Nephron (organoid): ENCODE data around the gene CDHR3.

Experiments used
- H3K27ac Mint-ChIP-seq, 3 experiments: 2 replicates each; pipeline ENCODE4 v1.8.0; 2020; ENCODE audit warnings: mixed read lengths in 3 of 3, mild to moderate bottlenecking in 2 of 3, moderate library complexity in 1 of 3
- H3K27me3 Mint-ChIP-seq: 2 replicates; pipeline ENCODE4 v1.8.0; 2021; ENCODE audit warnings: low read depth, mild to moderate bottlenecking, moderate library complexity, mixed read lengths
- H3K36me3 Mint-ChIP-seq: 2 replicates; pipeline ENCODE4 v1.8.0; 2020; ENCODE audit warnings: low read depth, mixed read lengths
- H3K4me1 Mint-ChIP-seq: 2 replicates; pipeline ENCODE4 v1.8.0; 2020; ENCODE audit warnings: mixed read lengths
- H3K4me3 Mint-ChIP-seq, 3 experiments: 2 replicates each; pipeline ENCODE4 v1.8.0; 2020; ENCODE audit warnings: mild to moderate bottlenecking in 3 of 3, mixed read lengths in 3 of 3, moderate library complexity in 2 of 3
- H3K9me3 Mint-ChIP-seq: 2 replicates; pipeline ENCODE4 v1.8.0; 2020; ENCODE audit warnings: mixed read lengths
- TF ChIP-seq, protein P1 (sequence below), 3 experiments: fragments of 200-600 bp; sonication (generic); IDR thresholded peaks; one replicate each; pipeline ENCODE4 v1.5.0; 2021; ENCODE audit warnings: antibody characterized with exemption in 3 of 3; ENCODE audit not compliant: unreplicated experiment in 3 of 3

Gene CDHR3, protein sequence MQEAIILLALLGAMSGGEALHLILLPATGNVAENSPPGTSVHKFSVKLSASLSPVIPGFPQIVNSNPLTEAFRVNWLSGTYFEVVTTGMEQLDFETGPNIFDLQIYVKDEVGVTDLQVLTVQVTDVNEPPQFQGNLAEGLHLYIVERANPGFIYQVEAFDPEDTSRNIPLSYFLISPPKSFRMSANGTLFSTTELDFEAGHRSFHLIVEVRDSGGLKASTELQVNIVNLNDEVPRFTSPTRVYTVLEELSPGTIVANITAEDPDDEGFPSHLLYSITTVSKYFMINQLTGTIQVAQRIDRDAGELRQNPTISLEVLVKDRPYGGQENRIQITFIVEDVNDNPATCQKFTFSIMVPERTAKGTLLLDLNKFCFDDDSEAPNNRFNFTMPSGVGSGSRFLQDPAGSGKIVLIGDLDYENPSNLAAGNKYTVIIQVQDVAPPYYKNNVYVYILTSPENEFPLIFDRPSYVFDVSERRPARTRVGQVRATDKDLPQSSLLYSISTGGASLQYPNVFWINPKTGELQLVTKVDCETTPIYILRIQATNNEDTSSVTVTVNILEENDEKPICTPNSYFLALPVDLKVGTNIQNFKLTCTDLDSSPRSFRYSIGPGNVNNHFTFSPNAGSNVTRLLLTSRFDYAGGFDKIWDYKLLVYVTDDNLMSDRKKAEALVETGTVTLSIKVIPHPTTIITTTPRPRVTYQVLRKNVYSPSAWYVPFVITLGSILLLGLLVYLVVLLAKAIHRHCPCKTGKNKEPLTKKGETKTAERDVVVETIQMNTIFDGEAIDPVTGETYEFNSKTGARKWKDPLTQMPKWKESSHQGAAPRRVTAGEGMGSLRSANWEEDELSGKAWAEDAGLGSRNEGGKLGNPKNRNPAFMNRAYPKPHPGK

DNA sequence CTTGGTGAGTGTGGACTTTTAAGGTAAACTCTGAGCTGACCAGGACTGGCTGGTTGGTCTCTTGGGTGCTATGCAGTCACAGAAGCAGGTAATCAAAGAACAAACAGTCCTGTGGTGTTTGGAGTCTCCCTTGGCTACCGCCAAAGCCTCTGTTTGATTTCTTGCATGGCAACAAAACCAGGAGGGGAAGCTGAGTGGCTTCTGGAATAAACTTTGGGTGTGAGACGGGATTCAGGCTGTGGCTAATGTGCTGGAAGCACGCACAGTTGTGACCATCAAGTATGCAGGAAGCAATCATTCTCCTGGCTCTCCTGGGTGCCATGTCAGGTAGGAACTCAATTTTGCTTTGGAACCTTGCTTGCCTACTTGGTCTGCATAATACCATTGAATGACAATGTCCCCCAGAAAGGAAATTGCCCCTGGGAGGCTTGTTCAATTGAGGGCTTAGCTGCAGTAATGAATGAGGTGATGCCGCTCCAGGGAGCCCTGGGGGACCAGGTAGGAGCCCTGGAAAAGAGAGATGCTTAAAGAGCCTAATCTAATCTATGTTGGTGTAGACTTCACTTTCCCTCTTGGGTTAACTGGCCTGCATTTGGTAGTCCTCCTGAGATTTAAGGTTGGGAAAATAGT is at the start of gene CDHR3:
Gene CDHR3 (plus strand): TSS at position 227 of the 630 bp plus-strand sequence. CDS start 55 bp downstream, at position 282.
- Mint-ChIP-seq H3K27ac (no peak within 1 kb of the TSS), H3K9me3 (no peaks in the 10 kb centered on the region), H3K36me3 (no peaks in the 10 kb centered on the region), H3K27me3 (no peaks in the 10 kb centered on the region), H3K4me1 (no peaks in the 10 kb centered on the region), H3K4me3 (no peak within 1 kb of the TSS)
- TF ChIP-seq, protein P1, sequence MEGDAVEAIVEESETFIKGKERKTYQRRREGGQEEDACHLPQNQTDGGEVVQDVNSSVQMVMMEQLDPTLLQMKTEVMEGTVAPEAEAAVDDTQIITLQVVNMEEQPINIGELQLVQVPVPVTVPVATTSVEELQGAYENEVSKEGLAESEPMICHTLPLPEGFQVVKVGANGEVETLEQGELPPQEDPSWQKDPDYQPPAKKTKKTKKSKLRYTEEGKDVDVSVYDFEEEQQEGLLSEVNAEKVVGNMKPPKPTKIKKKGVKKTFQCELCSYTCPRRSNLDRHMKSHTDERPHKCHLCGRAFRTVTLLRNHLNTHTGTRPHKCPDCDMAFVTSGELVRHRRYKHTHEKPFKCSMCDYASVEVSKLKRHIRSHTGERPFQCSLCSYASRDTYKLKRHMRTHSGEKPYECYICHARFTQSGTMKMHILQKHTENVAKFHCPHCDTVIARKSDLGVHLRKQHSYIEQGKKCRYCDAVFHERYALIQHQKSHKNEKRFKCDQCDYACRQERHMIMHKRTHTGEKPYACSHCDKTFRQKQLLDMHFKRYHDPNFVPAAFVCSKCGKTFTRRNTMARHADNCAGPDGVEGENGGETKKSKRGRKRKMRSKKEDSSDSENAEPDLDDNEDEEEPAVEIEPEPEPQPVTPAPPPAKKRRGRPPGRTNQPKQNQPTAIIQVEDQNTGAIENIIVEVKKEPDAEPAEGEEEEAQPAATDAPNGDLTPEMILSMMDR (IDR thresholded peaks at IDR 0.05; ENCODE audit: unreplicated experiment in 3 of 3): no peak

DNA sequence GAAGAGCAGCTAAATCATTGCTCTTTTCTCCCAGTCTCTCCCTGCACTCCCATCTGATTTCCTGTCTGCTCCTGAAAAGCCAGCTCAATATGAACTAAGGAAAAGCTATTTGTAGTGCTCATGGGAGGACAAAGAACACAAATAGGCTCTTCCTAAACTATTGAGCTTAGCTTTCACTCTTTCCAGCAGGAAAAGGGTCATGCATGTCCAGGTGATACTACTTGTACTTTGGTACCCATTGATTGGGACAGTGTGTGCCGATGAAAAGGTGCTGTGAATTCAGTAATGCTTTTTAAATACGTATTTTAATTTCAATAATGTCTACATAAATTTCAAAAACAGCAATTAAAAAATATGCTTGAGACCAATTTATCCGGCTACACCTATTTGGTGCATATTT is 49.1 kb upstream of the CDHR3 start:
- no peaks in the 10 kb centered on the region for H3K4me1 Mint-ChIP-seq
- H3K27ac Mint-ChIP-seq: no peak overlapping the region
- no peak overlapping the region for H3K4me3 Mint-ChIP-seq
- peaks cover 11% of the 10 kb centered on the region for H3K9me3 Mint-ChIP-seq
- peaks cover 25% of the 10 kb centered on the region for H3K36me3 Mint-ChIP-seq
- TF ChIP-seq, protein P1 (IDR thresholded peaks at IDR 0.05; ENCODE audit: unreplicated experiment in 3 of 3): no peak
- no peaks in the 10 kb centered on the region for H3K27me3 Mint-ChIP-seq

DNA sequence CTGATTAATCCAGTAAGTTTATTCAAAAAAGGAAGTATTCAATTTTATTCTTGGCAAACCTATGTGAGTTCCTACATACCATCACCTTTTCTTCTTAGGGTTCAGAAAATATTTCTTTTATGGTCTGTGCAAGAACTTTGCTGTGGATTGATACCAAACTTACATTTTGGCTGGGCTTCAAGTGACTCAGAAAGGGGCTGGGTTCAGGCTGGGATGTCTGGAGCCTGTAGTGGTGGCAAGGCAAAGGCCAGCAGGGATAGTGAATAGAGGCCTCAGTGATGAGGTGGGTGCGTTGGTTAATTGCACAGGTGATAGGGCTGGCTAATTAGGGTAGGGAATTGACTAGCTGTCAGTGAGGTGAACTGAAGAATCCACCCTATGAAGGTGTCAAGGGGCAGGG is 46.5 kb upstream of the CDHR3 start:
- TF ChIP-seq, protein P1 (IDR thresholded peaks at IDR 0.05; ENCODE audit: unreplicated experiment in 3 of 3): no peak
- Mint-ChIP-seq H3K36me3 (peaks cover 23% of the 10 kb centered on the region), H3K27me3 (no peaks in the 10 kb centered on the region), H3K9me3 (no peaks in the 10 kb centered on the region), H3K4me1 (no peaks in the 10 kb centered on the region), H3K27ac (no peak overlapping the region), H3K4me3 (no peak overlapping the region)

DNA sequence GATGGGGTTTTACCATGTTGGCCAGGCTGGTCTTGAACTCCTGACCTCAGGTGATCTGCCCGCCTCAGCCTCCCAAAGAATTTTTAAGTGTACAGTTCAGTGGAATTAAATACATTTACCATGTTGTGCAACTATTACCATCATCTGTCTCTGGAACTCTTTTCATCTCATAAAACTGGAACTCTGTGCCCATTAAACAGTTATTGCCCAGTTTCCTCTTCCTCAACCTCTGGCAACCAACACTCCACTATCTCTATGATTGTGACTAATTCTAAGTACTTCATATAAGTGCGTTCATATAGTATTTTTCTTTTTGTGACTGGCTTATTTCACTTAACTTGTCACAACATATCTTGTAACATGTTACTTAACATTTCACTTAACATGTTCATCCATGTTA is 45.4 kb upstream of the CDHR3 start:
- Mint-ChIP-seq H3K9me3 (peaks cover 3% of the 10 kb centered on the region), H3K27ac (no peak overlapping the region), H3K27me3 (no peaks in the 10 kb centered on the region), H3K4me1 (no peaks in the 10 kb centered on the region), H3K4me3 (no peak overlapping the region), H3K36me3 (peaks cover 20% of the 10 kb centered on the region)
- TF ChIP-seq, protein P1 (IDR thresholded peaks at IDR 0.05; ENCODE audit: unreplicated experiment in 3 of 3): no peak

DNA sequence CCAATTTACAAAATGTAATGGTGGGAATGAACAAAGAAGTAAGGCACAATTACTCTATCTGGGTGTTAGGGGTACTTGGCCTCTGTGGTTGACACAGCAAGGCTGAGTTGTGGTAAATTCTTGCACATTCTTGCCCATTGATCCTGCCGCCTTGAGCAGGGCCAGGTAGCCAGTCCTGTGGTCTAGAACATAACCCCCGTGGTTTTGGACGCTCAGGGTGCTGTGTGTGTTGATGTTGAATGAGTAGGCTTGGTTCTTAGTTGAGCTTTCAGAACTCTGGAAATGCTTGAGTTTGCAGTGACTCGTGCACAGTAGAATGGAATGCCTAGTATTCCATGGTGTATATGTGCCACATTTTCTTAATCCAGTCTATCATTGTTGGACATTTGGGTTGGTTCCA is 42.3 kb upstream of the CDHR3 start:
- Mint-ChIP-seq H3K27ac (no peak overlapping the region), H3K4me1 (no peaks in the 10 kb centered on the region), H3K9me3 (peaks cover 23% of the 10 kb centered on the region), H3K4me3 (no peak overlapping the region), H3K27me3 (peaks cover 3% of the 10 kb centered on the region), H3K36me3 (peaks cover 45% of the 10 kb centered on the region)
- TF ChIP-seq, protein P1 (IDR thresholded peaks at IDR 0.05; ENCODE audit: unreplicated experiment in 3 of 3): no peak
